Neural progenitor cell (in vitro differentiated cells): ENCODE results near the gene CLTCL1. TPM values are rescaled to one million over a fixed set of nuclear protein-coding genes. Genes with fewer than 3 reads are reported as not detected.
A peak's percentile ranks its signal among the peaks of the same experiment; 100 is the strongest.

ENCODE experiments used
- DNase-seq: peaks from one replicate; pipeline ENCODE4 v3.0.0-alpha.2; 2016; ENCODE audit warnings: low spot score
- H2AFZ ChIP-seq: fragments of 200-600 bp; sonication (generic); replicated peaks from 2 replicates; pipeline ENCODE4 v1.6.1; 2016; ENCODE audit warnings: antibody characterized with exemption
- H3F3A ChIP-seq: fragments of 200-600 bp; sonication (generic); 2 replicates; pipeline ENCODE4 v1.6.1; 2016; ENCODE audit warnings: antibody characterized with exemption, low read depth
- H3K27ac ChIP-seq: fragments of 200-600 bp; sonication (generic); 2 replicates; pipeline ENCODE4 v1.5.1; 2016; ENCODE audit warnings: mild to moderate bottlenecking
- H3K27me3 ChIP-seq: fragments of 200-600 bp; sonication (generic); 2 replicates; pipeline ENCODE4 v1.6.1; 2016; ENCODE audit warnings: mild to moderate bottlenecking, moderate library complexity
- H3K36me3 ChIP-seq: fragments of 200-600 bp; sonication (generic); 2 replicates; pipeline ENCODE4 v1.5.1; 2016
- H3K4me1 ChIP-seq: fragments of 200-600 bp; sonication (generic); 2 replicates; pipeline ENCODE4 v1.6.1; 2016; ENCODE audit warnings: mixed run types
- H3K4me2 ChIP-seq: fragments of 200-600 bp; sonication (generic); 2 replicates; pipeline ENCODE4 v1.6.1; 2016
- H3K4me3 ChIP-seq: fragments of 200-600 bp; sonication (generic); 2 replicates; pipeline ENCODE4 v1.5.1; 2016
- H3K79me2 ChIP-seq: fragments of 200-600 bp; sonication (generic); 2 replicates; pipeline ENCODE4 v1.6.1; 2016; ENCODE audit warnings: low read depth
- H3K9ac ChIP-seq: fragments of 200-600 bp; sonication (generic); 2 replicates; pipeline ENCODE4 v1.6.1; 2016
- H3K9me3 ChIP-seq: fragments of 200-600 bp; sonication (generic); 2 replicates; pipeline ENCODE4 v1.5.1; 2016; ENCODE audit warnings: low read depth
- H4K20me1 ChIP-seq: fragments of 200-600 bp; sonication (generic); 2 replicates; pipeline ENCODE4 v1.6.1; 2016; ENCODE audit warnings: low read depth
- H3K27ac Mint-ChIP-seq: 3 replicates; pipeline ENCODE4 v1.8.0; 2021; ENCODE audit warnings: mixed read lengths
- H3K27me3 Mint-ChIP-seq: 2 replicates; pipeline ENCODE4 v1.8.0; 2022; ENCODE audit warnings: low read depth, mild to moderate bottlenecking, inconsistent platforms, moderate library complexity, mixed read lengths; ENCODE audit not compliant: insufficient read depth
- H3K36me3 Mint-ChIP-seq: 3 replicates; pipeline ENCODE4 v1.8.0; 2021; ENCODE audit warnings: mixed read lengths
- H3K4me1 Mint-ChIP-seq: 3 replicates; pipeline ENCODE4 v1.8.0; 2021; ENCODE audit warnings: mixed read lengths
- H3K4me3 Mint-ChIP-seq: 3 replicates; pipeline ENCODE4 v1.8.0; 2021; ENCODE audit warnings: mild to moderate bottlenecking, moderate library complexity, mixed read lengths
- H3K9me3 Mint-ChIP-seq: 3 replicates; pipeline ENCODE4 v1.8.0; 2020; ENCODE audit warnings: mixed read lengths
- CTCF ChIP-seq: fragments of 200-600 bp; sonication (generic); IDR thresholded peaks from 2 replicates; pipeline ENCODE4 v1.5.1; 2017; ENCODE audit warnings: antibody characterized with exemption, mild to moderate bottlenecking
- EZH2 ChIP-seq: fragments of 200-600 bp; sonication (generic); IDR thresholded peaks from 2 replicates; pipeline ENCODE4 v1.6.1; 2017; ENCODE audit warnings: antibody characterized with exemption, mild to moderate bottlenecking, moderate library complexity
- EZH2phosphoT487 ChIP-seq: fragments of 200-600 bp; sonication (generic); IDR thresholded peaks from 2 replicates; pipeline ENCODE4 v1.6.1; 2017; ENCODE audit warnings: antibody characterized with exemption
- total RNA-seq: library from RNA; depleted of rRNA; stranded (reverse); fragments of >200 nt; gene quantifications from 2 replicates; pipeline ENCODE4 v1.2.3, GENCODE V29; 2015; ENCODE audit warnings: low replicate concordance

CLTCL1 gene
- total RNA-seq, 1 donor from 2014 or later, result 13.7 TPM

GRCh38 chr22:19193879-19194278 lies 97.6 kb downstream of the CLTCL1 start:
- Histone ChIP-seq H4K20me1 (no peaks in the 10 kb centered on the region), H3K27me3 (no peaks in the 10 kb centered on the region), H3K4me1 (no peaks in the 10 kb centered on the region), H3K4me2 (no peak overlapping the region), H3K4me3 (no peak overlapping the region), H2AFZ (no peak overlapping the region), H3K9me3 (no peaks in the 10 kb centered on the region), H3K9ac (no peak overlapping the region), H3K79me2 (no peaks in the 10 kb centered on the region), H3K27ac (no peak overlapping the region), H3F3A (no peaks in the 10 kb centered on the region), H3K36me3 (no peaks in the 10 kb centered on the region)
- Mint-ChIP-seq H3K9me3 (no peaks in the 10 kb centered on the region), H3K36me3 (peaks cover 7% of the 10 kb centered on the region), H3K27me3 (peaks cover 6% of the 10 kb centered on the region), H3K27ac (peak overlapping the region; percentile 10), H3K4me3 (no peak overlapping the region), H3K4me1 (no peaks in the 10 kb centered on the region)
- DNase-seq, result no peak
- TF ChIP-seq EZH2phosphoT487 (no peak), CTCF (no peak), EZH2 (no peak)

GRCh38 chr22:19187716-19188563 lies 103.6 kb downstream of the CLTCL1 start:
- no peaks in the 10 kb centered on the region for H3K9me3 ChIP-seq
- no peak for TF ChIP-seq EZH2phosphoT487
- TF ChIP-seq CTCF, result no peak
- no peak for TF ChIP-seq EZH2
- H3K9ac ChIP-seq, result no peak overlapping the region
- no peak for DNase-seq
- no peak overlapping the region for H3K4me3 ChIP-seq
- Mint-ChIP-seq H3K4me1 (no peaks in the 10 kb centered on the region), H3K4me3 (no peak overlapping the region), H3K36me3 (peaks cover 2% of the 10 kb centered on the region), H3K27me3 (peaks cover 8% of the 10 kb centered on the region), H3K9me3 (no peaks in the 10 kb centered on the region), H3K27ac (no peak overlapping the region)
- H3K4me2 ChIP-seq, result no peak overlapping the region
- H2AFZ ChIP-seq, result no peak overlapping the region
- no peaks in the 10 kb centered on the region for H4K20me1 ChIP-seq
- H3K27ac ChIP-seq, result no peak overlapping the region
- H3F3A ChIP-seq, result no peaks in the 10 kb centered on the region
- H3K27me3 ChIP-seq, result no peaks in the 10 kb centered on the region
- no peaks in the 10 kb centered on the region for H3K79me2 ChIP-seq
- H3K36me3 ChIP-seq, result no peaks in the 10 kb centered on the region
- H3K4me1 ChIP-seq, result no peaks in the 10 kb centered on the region

- Histone ChIP-seq H3K4me3 (no peak overlapping the region), H2AFZ (no peak overlapping the region), H4K20me1 (no peaks in the 10 kb centered on the region), H3K4me2 (no peak overlapping the region), H3K27ac (no peak overlapping the region), H3K9ac (no peak overlapping the region), H3F3A (no peaks in the 10 kb centered on the region), H3K9me3 (no peaks in the 10 kb centered on the region), H3K36me3 (no peaks in the 10 kb centered on the region), H3K4me1 (no peaks in the 10 kb centered on the region), H3K79me2 (no peaks in the 10 kb centered on the region), H3K27me3 (no peaks in the 10 kb centered on the region)
- no peak for DNase-seq
- H3K4me3 Mint-ChIP-seq, result peak overlapping the region; percentile 24
- H3K27ac Mint-ChIP-seq, result no peak overlapping the region
- H3K27me3 Mint-ChIP-seq, result peaks cover 4% of the 10 kb centered on the region
- H3K9me3 Mint-ChIP-seq, result no peaks in the 10 kb centered on the region
- H3K4me1 Mint-ChIP-seq, result peaks cover 6% of the 10 kb centered on the region
- TF ChIP-seq EZH2 (no peak), CTCF (no peak), EZH2phosphoT487 (no peak)
- peaks cover 2% of the 10 kb centered on the region for H3K36me3 Mint-ChIP-seq
Measured at GRCh38 chr22:19184276-19184997, 107.1 kb downstream of the CLTCL1 start.
